HEK293T (cell line): ENCODE data around the gene PBRM1.

Source experiments
- CTCF ChIA-PET: fragments of 350-600 bp; formaldehyde crosslinking; extraction: SDS; loops from one replicate; lab custom pipeline; 2021; ENCODE audit warnings: antibody characterized with exemption, inconsistent platforms; lab: Yijun Ruan, JAX
- POLR2A ChIA-PET: fragments of 350-600 bp; formaldehyde crosslinking; extraction: SDS; loops from one replicate; lab custom pipeline; 2020; ENCODE audit warnings: antibody characterized with exemption, inconsistent platforms; lab: Yijun Ruan, JAX
- DNase-seq: peaks from one replicate; pipeline ENCODE4 v3.0.0; 2012; ENCODE audit warnings: mixed read lengths; ENCODE audit errors: extremely low spot score
- ARNT ChIP-seq: fragments of 450-650 bp; IDR thresholded peaks from 2 replicates; pipeline ENCODE4 v1.6.1; 2017; ENCODE audit warnings: mild to moderate bottlenecking
- BHLHE40 ChIP-seq: fragments of 450-650 bp; IDR thresholded peaks from 2 replicates; pipeline ENCODE4 v1.6.1; 2016; ENCODE audit warnings: mild to moderate bottlenecking, moderate library complexity, borderline replicate concordance
- CTBP1 ChIP-seq: fragments of 450-650 bp; IDR thresholded peaks from 2 replicates; pipeline ENCODE4 v1.6.1; 2016; ENCODE audit warnings: borderline replicate concordance
- ELF4 ChIP-seq: fragments of 450-650 bp; IDR thresholded peaks from 2 replicates; pipeline ENCODE4 v1.6.1; 2017; ENCODE audit warnings: antibody characterized with exemption
- FOXA1 ChIP-seq: fragments of 450-650 bp; IDR thresholded peaks from 2 replicates; pipeline ENCODE4 v1.6.1; 2016; ENCODE audit warnings: mild to moderate bottlenecking
- FOXK2 ChIP-seq: fragments of 450-650 bp; IDR thresholded peaks from 2 replicates; pipeline ENCODE4 v1.6.1; 2016; ENCODE audit warnings: mild to moderate bottlenecking
- FOXM1 ChIP-seq: fragments of 450-650 bp; IDR thresholded peaks from 2 replicates; pipeline ENCODE4 v1.6.1; 2017; ENCODE audit warnings: mild to moderate bottlenecking, borderline replicate concordance
- HDGF ChIP-seq: fragments of 450-650 bp; IDR thresholded peaks from 2 replicates; pipeline ENCODE4 v1.6.1; 2017; ENCODE audit warnings: antibody characterized with exemption, borderline replicate concordance
- L3MBTL2 ChIP-seq: fragments of 450-650 bp; conservative IDR thresholded peaks from 2 replicates; pipeline ENCODE4 v1.6.1; 2016; ENCODE audit warnings: mild to moderate bottlenecking
- LEF1 ChIP-seq: fragments of 450-650 bp; IDR thresholded peaks from 2 replicates; pipeline ENCODE4 v1.6.1; 2017; ENCODE audit warnings: mild to moderate bottlenecking, borderline replicate concordance
- NFRKB ChIP-seq: fragments of 450-650 bp; IDR thresholded peaks from 2 replicates; pipeline ENCODE4 v1.6.1; 2016; ENCODE audit warnings: mild to moderate bottlenecking, moderate library complexity
- PKNOX1 ChIP-seq: fragments of 450-650 bp; IDR thresholded peaks from 2 replicates; pipeline ENCODE4 v1.6.1; 2016
- SP1 ChIP-seq: fragments of 450-650 bp; IDR thresholded peaks from 2 replicates; pipeline ENCODE4 v1.6.1; 2017
- SUZ12 ChIP-seq: fragments of 450-650 bp; IDR thresholded peaks from 2 replicates; pipeline ENCODE4 v1.6.1; 2016; ENCODE audit warnings: mild to moderate bottlenecking
- TARDBP ChIP-seq: fragments of 450-650 bp; IDR thresholded peaks from 2 replicates; pipeline ENCODE4 v1.6.1; 2016
- ZNF384 ChIP-seq: fragments of 450-650 bp; IDR thresholded peaks from 2 replicates; pipeline ENCODE4 v1.6.1; 2016

Gene PBRM1

GRCh38 chr3:52694528-52695189, 8.9 kb upstream of the PBRM1 start:
- ChIA-PET CTCF (interaction anchor here (0.7 kb wide), 1 partner anchor 11 kb away, joined by 3 read pairs; the partner anchor contains the start of gene GLT8D1), POLR2A (interaction anchor here (1.2 to 3.3 kb wide), 2 partner anchors 10 to 11 kb away, joined by 3 to 14 read pairs; partner anchors contain the start of genes GLT8D1 and SPCS1)
- no peak for DNase-seq
- TF ChIP-seq L3MBTL2 = no peak
- no peak for TF ChIP-seq TARDBP
- no peak for TF ChIP-seq NFRKB
- TF ChIP-seq FOXA1 = no peak
- TF ChIP-seq FOXM1 = no peak
- TF ChIP-seq ZNF384 = no peak
- no peak for TF ChIP-seq SP1

GRCh38 chr3:52693071-52693470, 7.4 kb upstream of the PBRM1 start:
- no peak for DNase-seq
- TF ChIP-seq BHLHE40 (no peak), HDGF (no peak), ELF4 (no peak), FOXA1 (no peak), ARNT (no peak), TARDBP (no peak), ZNF384 (no peak), FOXM1 (no peak), NFRKB (no peak), LEF1 (no peak), FOXK2 (no peak), CTBP1 (no peak)
- POLR2A ChIA-PET = no interaction called here
- CTCF ChIA-PET = no interaction called here

GRCh38 chr3:52690560-52690959, 4.8 kb upstream of the PBRM1 start:
- CTCF ChIA-PET = interaction anchor here (0.7 kb wide), 1 partner anchor 302 kb away, joined by 4 read pairs; no protein-coding TSS in a partner anchor
- TF ChIP-seq ZNF384 (no peak), TARDBP (no peak), FOXM1 (no peak), BHLHE40 (no peak), FOXK2 (no peak), SUZ12 (no peak), FOXA1 (no peak), L3MBTL2 (no peak), CTBP1 (no peak)
- no peak for DNase-seq
- POLR2A ChIA-PET = interaction anchor here (0.7 to 1.0 kb wide), 3 partner anchors 9 to 81 kb away, joined by 3 read pairs; partner anchors contain the start of gene NEK4

GRCh38 chr3:52689151-52689550, 3.4 kb upstream of the PBRM1 start:
- TF ChIP-seq FOXA1 (no peak), TARDBP (no peak), NFRKB (no peak), SUZ12 (no peak), CTBP1 (no peak), HDGF (no peak), LEF1 (no peak), ZNF384 (no peak), SP1 (no peak), FOXK2 (no peak), FOXM1 (no peak)
- DNase-seq = no peak
- ChIA-PET CTCF (no interaction called here), POLR2A (no interaction called here)

- TF ChIP-seq PKNOX1 (no peak), SUZ12 (no peak), FOXK2 (no peak), L3MBTL2 (no peak), ZNF384 (no peak), BHLHE40 (no peak), FOXM1 (no peak), NFRKB (no peak), TARDBP (no peak), SP1 (no peak), ELF4 (no peak), HDGF (no peak), FOXA1 (no peak), CTBP1 (no peak), ARNT (no peak)
- no peak for DNase-seq
- CTCF ChIA-PET = no interaction called here
- POLR2A ChIA-PET = no interaction called here
These were observed 2.6 kb upstream of the PBRM1 start for GRCh38 chr3:52688266-52688665.

GRCh38 chr3:52685285-52685708, 416 bp downstream of the PBRM1 start:
- ChIA-PET CTCF (no interaction called here), POLR2A (interaction anchor here (1.0 to 1.3 kb wide), 2 partner anchors 9 to 18 kb away, joined by 3 to 5 read pairs; no protein-coding TSS in a partner anchor)
- TF ChIP-seq NFRKB (no peak), L3MBTL2 (peak; percentile 57), SUZ12 (no peak), FOXM1 (0 out of 2 replicates have a peak, but pooled peaks have one; percentile 48), FOXK2 (no peak), BHLHE40 (no peak), LEF1 (no peak), HDGF (no peak), FOXA1 (no peak), PKNOX1 (no peak)
- peak; percentile 87 for DNase-seq
